ENCODE measurements around the gene AJUBA.

Gene AJUBA

DNA sequence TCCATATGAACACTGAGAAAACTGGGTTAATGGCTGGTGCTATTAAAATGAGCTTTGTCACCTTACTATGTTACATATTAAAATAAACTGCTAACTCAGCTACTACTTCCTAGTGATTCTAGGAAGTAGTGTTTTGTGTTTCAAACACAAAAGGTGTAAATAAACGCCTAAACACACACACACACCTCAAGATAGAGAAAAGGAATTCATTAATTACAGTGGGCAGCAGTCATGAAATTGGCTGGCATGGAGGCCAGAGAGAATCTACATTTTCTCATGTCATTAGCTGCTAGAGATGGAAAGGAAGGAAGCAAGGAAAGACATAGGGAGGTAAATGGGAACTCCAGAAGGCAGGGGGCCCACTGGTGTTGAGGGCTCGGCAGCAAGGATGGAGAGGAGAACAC, 52.4 kb downstream of the AJUBA start:
- DNase-seq: no peak

DNA sequence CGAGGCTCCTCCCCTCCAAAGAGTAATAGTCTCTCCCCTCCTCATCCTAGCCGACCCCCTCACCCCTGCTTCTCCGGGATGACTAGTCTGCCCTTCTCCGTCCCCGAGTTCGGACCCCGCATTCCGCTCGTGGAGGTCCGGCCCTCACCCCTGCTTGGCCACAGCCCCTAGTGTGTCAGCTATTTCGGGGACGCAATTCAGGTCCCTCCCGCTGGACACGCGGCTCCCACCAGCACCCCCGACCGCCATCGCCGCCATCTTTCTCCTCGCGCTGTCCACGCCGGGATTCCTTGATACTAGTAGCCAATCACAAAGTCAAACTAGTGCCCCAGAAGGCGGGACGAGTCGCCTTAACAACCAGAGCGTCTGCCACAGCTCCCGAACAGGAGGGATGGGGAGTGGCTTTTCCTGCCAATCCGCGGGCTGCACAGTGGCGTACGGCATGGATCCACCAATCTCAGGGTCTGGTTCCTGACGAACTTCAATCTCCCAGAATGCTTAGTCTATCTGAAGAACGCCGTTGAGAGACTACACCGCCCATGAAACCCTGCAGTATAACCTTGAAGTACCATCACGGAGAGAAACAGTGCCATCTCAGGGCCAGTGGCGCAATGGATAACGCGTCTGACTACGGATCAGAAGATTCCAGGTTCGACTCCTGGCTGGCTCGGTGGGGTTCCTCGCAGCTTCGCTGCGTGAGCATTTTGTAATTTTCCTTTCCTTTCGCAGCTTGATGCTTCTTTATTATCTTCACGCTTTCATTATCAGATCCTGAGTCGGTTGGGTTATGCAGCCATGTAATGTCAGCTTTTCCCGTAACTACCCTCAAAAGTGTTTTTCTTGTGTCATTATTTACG, 53.0 kb downstream of the AJUBA start, which contains the start of gene PRMT5:
PRMT5 (minus strand) TSS at position 273 of the 857 bp plus-strand sequence; CDS start at position 258, 15 bp downstream.
- peak; percentile 98 for DNase-seq

DNA sequence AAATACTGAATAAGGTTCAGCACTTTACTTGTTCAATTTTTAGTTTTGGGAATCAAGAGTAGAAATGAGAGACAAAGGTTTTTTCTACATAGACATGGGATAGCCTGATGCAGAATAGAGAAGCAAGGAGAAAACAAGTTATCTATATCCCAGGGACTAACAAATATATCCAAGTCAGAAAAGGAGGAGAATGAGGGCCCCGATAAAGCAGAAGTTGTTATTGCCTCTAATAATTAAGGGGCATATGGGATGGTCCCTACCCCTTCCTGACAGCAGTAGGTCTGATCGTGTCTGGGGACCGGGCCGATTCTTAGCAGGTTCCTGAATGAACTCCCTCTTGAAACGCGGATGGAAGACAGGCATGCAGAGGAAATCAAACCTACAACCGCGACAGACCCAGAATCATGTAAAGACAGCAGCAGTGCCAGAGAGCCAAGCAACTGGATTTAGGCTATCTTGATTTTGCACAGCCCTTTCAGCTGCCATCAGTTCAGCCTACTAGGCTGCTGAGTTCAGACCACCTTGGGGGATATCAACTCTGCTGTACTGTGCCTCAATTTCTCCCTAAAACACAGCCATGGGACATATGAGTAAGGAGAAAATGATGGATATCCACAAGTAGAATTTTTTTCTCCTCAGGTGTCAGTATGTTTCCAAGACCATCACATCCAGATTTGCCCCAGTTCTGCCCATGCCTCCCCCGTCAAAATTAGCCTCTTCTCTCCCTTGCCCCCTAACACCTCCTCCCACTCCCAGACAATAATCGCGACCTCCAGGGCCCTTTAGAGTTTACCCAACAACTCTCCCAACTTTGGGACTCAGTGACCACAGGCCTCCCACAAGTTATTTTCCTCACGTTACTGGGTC, 53.9 kb downstream of the AJUBA start:
- no peak for DNase-seq

- no peak for DNase-seq
These were observed 56.0 kb downstream of the AJUBA start for GRCh38 chr14:22926316-22926715.

DNA sequence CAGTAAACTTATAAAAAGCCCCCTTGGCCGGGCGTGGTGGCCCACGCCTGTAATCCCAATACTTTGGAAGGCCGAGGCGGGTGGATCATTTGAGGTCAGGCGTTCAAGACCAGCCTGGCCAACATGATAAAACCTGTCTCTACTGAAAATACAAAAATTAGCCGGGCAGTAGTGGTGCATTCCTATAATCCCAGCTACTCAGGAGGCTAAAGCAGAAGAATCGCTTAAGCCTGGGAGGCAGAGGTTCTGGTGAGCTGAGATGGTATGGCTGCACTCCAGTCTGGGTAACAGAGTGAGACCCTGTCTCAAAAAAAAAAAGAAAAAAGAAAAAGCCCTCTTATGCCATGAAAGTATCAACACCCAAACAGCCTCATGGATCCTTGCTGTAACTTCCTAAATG, 56.8 kb downstream of the AJUBA start:
- DNase-seq: no peak

- no peak for DNase-seq
These were observed 58.6 kb downstream of the AJUBA start for GRCh38 chr14:22923746-22924145.

DNA sequence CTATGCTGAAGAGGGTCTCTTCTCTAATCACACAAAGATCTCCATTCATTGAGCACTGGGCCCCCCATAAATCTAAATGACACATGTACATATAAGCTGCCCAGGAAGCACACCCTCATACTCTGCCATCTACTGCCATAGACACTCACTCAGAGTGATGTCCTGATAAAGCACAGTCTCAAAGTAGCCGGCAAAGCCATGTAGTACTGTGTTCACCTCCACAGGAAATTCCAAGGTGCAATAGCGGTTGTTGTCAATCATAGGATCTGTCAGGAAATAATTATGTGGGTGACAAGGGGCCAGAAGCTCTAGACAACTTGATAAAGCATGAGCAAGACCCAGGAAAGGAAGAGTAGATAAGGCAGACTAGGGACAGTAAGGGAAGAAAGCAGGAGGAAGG, 60.1 kb downstream of the AJUBA start:
- DNase-seq: no peak
